Measurements from ENCODE around the gene TARS3.

Gene TARS3

GRCh38 chr15:101608201-101608600, 116.1 kb downstream of the TARS3 start:
- no peak for TF ChIP-seq CTCF (IDR thresholded peaks at IDR 0.05; ENCODE audit: borderline replicate concordance, insufficient read depth, low read depth, low read length)
- H3K4me3 ChIP-seq (ENCODE audit: low read depth, low read length): no peak overlapping the region

- TF ChIP-seq CTCF (IDR thresholded peaks at IDR 0.05; ENCODE audit: borderline replicate concordance, insufficient read depth, low read depth, low read length): no peak
- H3K4me3 ChIP-seq (ENCODE audit: low read depth, low read length): no peak overlapping the region
Measured at GRCh38 chr15:101607108-101607507, 117.2 kb downstream of the TARS3 start.

- H3K4me3 ChIP-seq (ENCODE audit: low read depth, low read length): no peak overlapping the region
- no peak for TF ChIP-seq CTCF (IDR thresholded peaks at IDR 0.05; ENCODE audit: borderline replicate concordance, insufficient read depth, low read depth, low read length)
Measured at GRCh38 chr15:101604124-101604874, 120.0 kb downstream of the TARS3 start.
